Epithelial cell of prostate (primary cell): Measurements from ENCODE around the gene CALHM6.
"Not testable (repeated sequence)": the region's sequence is repeated elsewhere in the genome, so short reads cannot be mapped to it uniquely, and the experiment has no call there.

ENCODE experiments used
- DNase-seq: peaks from one replicate; pipeline ENCODE4 v3.0.0-alpha.2; 2011; ENCODE audit warnings: low read depth, low spot score
- H3K27ac ChIP-seq: fragments of 450-650 bp; 2 replicates; pipeline ENCODE4 v1.5.1; 2017; ENCODE audit warnings: mild to moderate bottlenecking

CALHM6 gene

GRCh38 chr6:116472706-116473105, 11.5 kb downstream of the CALHM6 start:
- no peak for DNase-seq
- no peak overlapping the region for H3K27ac ChIP-seq

GRCh38 chr6:116475141-116475540, 14.0 kb downstream of the CALHM6 start:
- H3K27ac ChIP-seq = no peak overlapping the region
- no peak for DNase-seq

- H3K27ac ChIP-seq = no peak overlapping the region
- no peak for DNase-seq
Observed at GRCh38 chr6:116476002-116476678, 15.0 kb downstream of the CALHM6 start.

- H3K27ac ChIP-seq = no peak overlapping the region
- no peak for DNase-seq
Observed at GRCh38 chr6:116482780-116483179, 21.6 kb downstream of the CALHM6 start.

- DNase-seq = no peak
- no peak overlapping the region for H3K27ac ChIP-seq
Observed at GRCh38 chr6:116483616-116484015, 22.4 kb downstream of the CALHM6 start.

GRCh38 chr6:116485559-116486184, 24.5 kb downstream of the CALHM6 start:
- no peak overlapping the region for H3K27ac ChIP-seq
- no peak for DNase-seq

- DNase-seq = no peak
- no peak overlapping the region for H3K27ac ChIP-seq
Observed at GRCh38 chr6:116491610-116492330, 30.6 kb downstream of the CALHM6 start.

GRCh38 chr6:116492331-116493067, 31.3 kb downstream of the CALHM6 start:
- DNase-seq = no peak
- no peak overlapping the region for H3K27ac ChIP-seq

GRCh38 chr6:116495161-116495560, 34.0 kb downstream of the CALHM6 start:
- DNase-seq = not testable (repeated sequence)

GRCh38 chr6:116497113-116497676, 36.0 kb downstream of the CALHM6 start:
- no peak overlapping the region for H3K27ac ChIP-seq
- no peak for DNase-seq

More at GRCh38 chr6:116495161-116495560, 34.0 kb downstream of the CALHM6 start:
- H3K27ac ChIP-seq = not testable (repeated sequence)

- H3K27ac ChIP-seq = no peak overlapping the region
- no peak for DNase-seq
Observed at GRCh38 chr6:116500969-116501433, 39.8 kb downstream of the CALHM6 start.

- H3K27ac ChIP-seq = no peak overlapping the region
- DNase-seq = no peak
Observed at GRCh38 chr6:116507324-116507723, 46.1 kb downstream of the CALHM6 start.

GRCh38 chr6:116508527-116508926, 47.4 kb downstream of the CALHM6 start:
- H3K27ac ChIP-seq = no peak overlapping the region
- no peak for DNase-seq

- DNase-seq = peak; percentile 39
- no peak within 1 kb of the TSS for H3K27ac ChIP-seq
Observed at GRCh38 chr6:116511424-116512110, 50.4 kb downstream of the CALHM6 start, which contains the start of gene CALHM5. TSS of gene CALHM5 (plus strand) at chr6:116511639. CDS start at chr6:116511697, 58 bp downstream.

- H3K27ac ChIP-seq = no peak overlapping the region
- DNase-seq = no peak
Observed at GRCh38 chr6:116512111-116512559, 51.0 kb downstream of the CALHM6 start.

- peak overlapping the region; percentile 21 for H3K27ac ChIP-seq
Observed at GRCh38 chr6:116512734-116513133, 51.6 kb downstream of the CALHM6 start.

More at GRCh38 chr6:116512734-116513133, 51.6 kb downstream of the CALHM6 start:
- no peak for DNase-seq
